ENCODE data around the gene FAM168A.

- TF ChIP-seq CTCF (IDR thresholded peaks at IDR 0.05) (no peak), EP300 (IDR thresholded peaks at IDR 0.05) (no peak), POLR2A (IDR thresholded peaks at IDR 0.05; ENCODE audit: low read depth) (no peak)
Measured at GRCh38 chr11:73409431-73409830, 188.5 kb downstream of the FAM168A start.

Data from esophagus muscularis mucosa (tissue), 4 donors.